22Rv1 (cell line): ENCODE data around the gene DGUOK.

Source experiments
- H3K27ac ChIP-seq: fragments of 450-650 bp; 2 replicates; pipeline ENCODE4 v1.5.1; 2017
- ZFX ChIP-seq: fragments of 450-650 bp; IDR thresholded peaks from 2 replicates; pipeline ENCODE4 v1.6.1; 2017; ENCODE audit warnings: antibody characterized with exemption, borderline replicate concordance
- TF ChIP-seq, protein P1 (sequence below): fragments of 450-650 bp; IDR thresholded peaks from 2 replicates; pipeline ENCODE4 v1.5.1; 2017; ENCODE audit warnings: mild to moderate bottlenecking

DGUOK gene

DNA sequence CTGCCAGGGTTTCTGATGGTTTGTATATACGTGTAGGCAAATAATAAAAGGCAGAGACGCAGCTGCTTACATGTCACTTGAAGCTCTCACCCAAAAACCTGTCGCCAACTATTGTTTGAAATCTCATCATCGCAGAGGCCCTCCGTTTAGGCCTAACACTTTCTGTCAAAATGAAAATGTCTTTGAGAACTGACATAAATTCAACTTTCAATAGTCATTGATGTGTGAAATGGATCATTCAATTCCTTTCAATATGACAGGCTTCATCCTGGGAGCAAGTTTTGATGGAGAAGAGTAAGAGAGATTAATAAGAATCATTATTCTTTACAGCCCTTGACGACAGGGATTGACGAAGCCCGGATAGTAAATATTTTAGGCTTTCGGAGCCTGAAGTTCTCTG, 31.2 kb upstream of the DGUOK start:
- TF ChIP-seq, protein P1, sequence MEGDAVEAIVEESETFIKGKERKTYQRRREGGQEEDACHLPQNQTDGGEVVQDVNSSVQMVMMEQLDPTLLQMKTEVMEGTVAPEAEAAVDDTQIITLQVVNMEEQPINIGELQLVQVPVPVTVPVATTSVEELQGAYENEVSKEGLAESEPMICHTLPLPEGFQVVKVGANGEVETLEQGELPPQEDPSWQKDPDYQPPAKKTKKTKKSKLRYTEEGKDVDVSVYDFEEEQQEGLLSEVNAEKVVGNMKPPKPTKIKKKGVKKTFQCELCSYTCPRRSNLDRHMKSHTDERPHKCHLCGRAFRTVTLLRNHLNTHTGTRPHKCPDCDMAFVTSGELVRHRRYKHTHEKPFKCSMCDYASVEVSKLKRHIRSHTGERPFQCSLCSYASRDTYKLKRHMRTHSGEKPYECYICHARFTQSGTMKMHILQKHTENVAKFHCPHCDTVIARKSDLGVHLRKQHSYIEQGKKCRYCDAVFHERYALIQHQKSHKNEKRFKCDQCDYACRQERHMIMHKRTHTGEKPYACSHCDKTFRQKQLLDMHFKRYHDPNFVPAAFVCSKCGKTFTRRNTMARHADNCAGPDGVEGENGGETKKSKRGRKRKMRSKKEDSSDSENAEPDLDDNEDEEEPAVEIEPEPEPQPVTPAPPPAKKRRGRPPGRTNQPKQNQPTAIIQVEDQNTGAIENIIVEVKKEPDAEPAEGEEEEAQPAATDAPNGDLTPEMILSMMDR: no peak
- no peak for TF ChIP-seq ZFX

DNA sequence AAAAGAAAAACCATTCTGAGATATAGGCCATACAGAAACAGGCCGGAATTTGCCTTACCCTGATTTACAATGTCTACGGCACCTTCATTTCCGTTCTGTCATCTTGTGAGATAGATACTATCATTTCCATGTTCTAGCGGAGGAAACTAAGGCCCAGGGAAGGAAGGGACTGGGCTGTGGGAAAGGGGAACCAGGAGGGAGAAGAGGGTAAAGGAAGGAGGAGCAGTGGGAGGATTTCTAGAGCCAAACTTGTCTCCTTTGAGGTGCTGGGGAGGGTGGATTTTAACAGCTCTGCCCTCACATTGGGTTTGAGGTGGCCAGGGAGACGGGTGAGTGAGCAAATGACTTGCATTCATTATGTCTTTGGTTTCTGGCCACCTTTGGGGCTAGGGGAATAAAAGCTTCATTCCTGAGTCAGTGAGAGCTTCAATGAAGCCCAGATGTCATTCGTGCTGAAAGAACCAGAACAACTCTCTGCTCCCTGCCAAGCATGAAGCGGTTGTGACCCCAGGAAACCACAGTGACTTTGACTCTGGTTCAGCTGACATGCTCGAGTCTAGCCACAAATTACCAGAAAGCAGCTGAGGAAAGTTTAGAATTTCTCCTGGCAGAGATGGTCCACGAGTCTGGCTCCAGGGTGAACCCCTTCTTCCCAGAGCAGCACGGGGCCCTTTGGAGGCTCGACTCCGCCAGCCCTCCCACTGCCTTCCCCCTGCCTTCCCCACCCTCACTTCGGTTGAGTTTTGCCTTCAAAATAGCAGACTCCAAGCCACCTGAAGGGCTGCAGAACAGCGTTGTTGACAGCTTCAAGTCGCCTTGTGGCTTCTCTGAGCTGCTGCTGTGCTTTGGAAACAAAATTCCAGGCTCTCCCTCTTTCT, 30.1 kb upstream of the DGUOK start:
- TF ChIP-seq ZFX: no peak
- TF ChIP-seq, protein P1: no peak

More for the DNA sequence above, 31.2 kb upstream of the DGUOK start:
- H3K27ac ChIP-seq: no peak overlapping the region

DNA sequence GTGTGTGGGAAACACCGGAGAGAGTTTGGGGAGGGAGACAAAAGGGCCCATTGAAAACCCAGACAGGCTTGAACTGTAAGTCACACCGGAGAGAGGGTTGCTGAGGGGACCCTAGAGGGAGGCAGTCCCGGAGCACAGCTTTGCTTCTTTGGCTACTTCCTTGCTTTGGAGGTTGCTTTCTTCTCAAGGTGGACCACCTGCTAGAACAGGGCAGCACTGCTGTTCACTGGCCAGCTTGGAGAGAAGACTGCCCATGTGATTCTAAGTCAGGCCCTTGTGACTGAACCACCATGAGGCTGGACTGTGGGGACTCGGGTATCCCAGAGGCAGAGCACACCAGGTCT, 29.5 kb upstream of the DGUOK start:
- TF ChIP-seq ZFX: no peak
- TF ChIP-seq, protein P1: no peak
- H3K27ac ChIP-seq: no peak overlapping the region

More for the DNA sequence above, 30.1 kb upstream of the DGUOK start:
- no peak overlapping the region for H3K27ac ChIP-seq

DNA sequence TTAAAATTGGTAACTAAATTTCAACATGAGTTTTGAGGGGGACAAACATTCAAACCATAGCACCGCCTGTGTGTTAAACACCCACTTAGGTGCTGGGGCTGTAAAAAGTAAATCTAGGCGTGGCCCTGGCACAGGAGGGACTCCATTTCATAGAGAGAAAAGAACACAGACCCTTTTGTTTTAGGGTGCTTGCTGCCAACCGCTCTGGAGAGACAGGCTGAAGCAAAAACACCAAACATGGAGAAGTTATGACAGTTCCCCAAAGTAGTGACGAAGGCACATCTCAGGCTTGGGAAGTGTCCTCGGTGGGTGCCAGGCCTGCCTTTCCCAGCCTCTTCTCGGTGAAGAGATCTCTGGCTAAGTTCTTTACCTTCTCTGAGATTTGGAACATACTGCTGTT, 28.7 kb upstream of the DGUOK start:
- TF ChIP-seq, protein P1: no peak
- TF ChIP-seq ZFX: no peak
- H3K27ac ChIP-seq: no peak overlapping the region

DNA sequence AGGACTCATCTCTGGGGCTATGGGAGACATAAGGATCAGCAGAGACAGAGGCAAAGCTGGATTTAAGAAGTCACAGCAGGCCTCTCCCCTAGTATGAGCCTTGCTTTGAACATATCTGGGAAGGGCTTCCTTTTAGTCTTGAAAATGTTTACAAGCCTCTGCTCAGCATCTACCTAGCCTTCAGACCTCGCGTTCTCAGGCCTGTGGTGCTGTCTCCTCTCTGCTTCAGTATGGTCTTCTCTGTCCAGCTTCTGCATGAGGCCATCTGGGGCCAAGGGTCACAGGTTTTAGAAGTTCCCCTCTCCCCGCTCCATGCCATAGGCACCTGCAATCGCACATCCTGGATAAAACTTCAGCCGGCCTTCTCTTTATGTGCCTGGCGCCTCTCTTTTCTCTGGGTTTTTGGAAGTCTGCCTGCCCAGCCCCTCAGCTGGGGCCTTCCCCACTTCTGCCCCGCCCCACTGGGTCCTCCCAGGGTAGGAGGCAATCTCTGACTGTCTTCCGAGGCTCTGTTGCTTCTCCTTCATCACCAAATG, 26.8 kb upstream of the DGUOK start:
- no peak overlapping the region for H3K27ac ChIP-seq
- TF ChIP-seq, protein P1: no peak

DNA sequence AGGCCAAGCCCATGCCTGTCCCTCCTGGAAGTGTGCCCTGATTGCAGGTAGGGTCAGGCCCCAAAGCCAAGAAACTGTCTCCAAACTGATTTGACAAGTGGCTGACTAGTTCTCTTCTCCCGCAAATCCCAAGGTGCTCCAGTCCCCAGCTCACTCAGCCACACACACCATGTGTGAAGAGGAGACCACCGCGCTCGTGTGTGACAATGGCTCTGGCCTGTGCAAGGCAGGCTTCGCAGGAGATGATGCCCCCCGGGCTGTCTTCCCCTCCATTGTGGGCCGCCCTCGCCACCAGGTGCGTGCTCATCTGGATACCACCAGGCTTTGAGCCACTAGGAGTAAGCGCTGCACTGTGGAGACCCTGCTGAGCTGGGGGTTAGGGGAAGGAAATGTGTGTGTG, 25.5 kb upstream of the DGUOK start:
- no peak overlapping the region for H3K27ac ChIP-seq
- TF ChIP-seq, protein P1: no peak
- no peak for TF ChIP-seq ZFX

DNA sequence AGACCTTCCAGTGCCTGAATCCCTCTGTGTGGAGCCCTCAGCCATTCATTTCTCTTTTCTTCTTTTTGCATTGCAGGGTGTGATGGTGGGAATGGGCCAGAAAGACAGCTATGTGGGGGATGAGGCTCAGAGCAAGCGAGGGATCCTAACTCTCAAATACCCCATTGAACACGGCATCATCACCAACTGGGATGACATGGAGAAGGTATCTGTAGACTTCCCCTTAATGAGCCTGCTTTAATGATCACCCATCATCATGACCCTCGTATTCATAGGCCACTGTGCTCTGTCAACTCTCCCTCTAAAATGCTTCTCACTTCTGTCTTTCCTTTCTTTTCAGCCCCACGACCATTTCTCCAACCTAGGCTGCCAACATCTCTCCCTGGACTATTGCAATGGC, 24.4 kb upstream of the DGUOK start:
- no peak overlapping the region for H3K27ac ChIP-seq
- TF ChIP-seq, protein P1: no peak
- TF ChIP-seq ZFX: no peak
